Activated naive CD4-positive, alpha-beta T cell treated with anti-CD3 and anti-CD28 coated beads, Interleukin-2, amount 50 U/mL, for 16 hours (primary cell): ENCODE data around the gene SLC66A1.
"Not testable (repeated sequence)": the region's sequence is repeated elsewhere in the genome, so short reads cannot be mapped to it uniquely, and the experiment has no call there.

ENCODE experiments used
- DNase-seq: peaks from one replicate; pipeline ENCODE4 v3.0.0-alpha.2; 2020

Gene SLC66A1, protein sequence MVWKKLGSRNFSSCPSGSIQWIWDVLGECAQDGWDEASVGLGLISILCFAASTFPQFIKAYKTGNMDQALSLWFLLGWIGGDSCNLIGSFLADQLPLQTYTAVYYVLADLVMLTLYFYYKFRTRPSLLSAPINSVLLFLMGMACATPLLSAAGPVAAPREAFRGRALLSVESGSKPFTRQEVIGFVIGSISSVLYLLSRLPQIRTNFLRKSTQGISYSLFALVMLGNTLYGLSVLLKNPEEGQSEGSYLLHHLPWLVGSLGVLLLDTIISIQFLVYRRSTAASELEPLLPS

DNA sequence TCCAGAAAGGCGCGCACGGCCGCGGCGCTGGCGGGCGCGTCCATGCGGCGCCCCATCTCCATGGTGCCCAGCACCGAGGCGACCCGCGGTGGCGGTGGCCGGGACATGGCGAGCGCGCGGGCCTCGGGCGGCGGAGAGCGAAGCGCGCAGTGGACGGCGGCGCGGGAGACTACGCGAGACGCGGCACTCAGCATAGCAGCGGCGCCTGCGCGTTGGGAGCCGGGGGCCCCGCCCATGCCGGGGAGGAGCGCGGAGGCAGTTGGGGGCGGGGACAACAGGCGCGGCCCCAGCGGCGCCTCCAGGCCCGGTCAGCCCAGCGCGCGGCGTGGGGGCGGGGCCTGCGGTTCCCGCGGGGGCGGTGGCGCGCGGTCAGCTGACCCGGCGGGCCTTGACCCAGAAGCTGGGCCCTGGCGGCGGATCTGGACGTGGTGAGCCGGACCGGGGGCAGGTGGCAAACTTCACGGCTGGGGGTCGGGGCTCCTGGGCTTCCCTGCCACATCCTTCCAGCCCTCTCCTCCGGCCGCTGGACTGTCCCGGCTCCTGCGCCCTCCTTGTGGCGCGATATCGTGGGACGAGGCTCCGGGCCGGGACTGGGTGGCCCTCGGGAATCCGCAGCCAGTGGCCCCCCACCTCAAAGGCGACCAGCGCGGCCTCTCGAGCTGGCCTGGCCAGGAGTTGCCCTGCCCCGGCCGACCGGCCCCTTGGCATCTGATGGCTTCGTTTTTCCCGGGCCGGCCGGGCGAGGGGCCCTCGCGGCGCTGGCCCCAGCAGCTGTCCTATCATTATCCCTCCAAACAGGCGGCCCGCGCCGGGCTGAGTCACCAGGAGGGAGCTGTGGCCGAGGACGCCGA, at the start of gene SLC66A1, which contains the start of gene AKR7A2:
Gene SLC66A1, plus strand, starts transcription at position 396 of the 851 bp plus-strand sequence. CDS start 5,352 bp downstream, outside the sequence.
Gene AKR7A2, minus strand, starts transcription at position 214 of the 851 bp plus-strand sequence. Its CDS starts 20 bp downstream, at position 194.
- peak; percentile 89 for DNase-seq

DNA sequence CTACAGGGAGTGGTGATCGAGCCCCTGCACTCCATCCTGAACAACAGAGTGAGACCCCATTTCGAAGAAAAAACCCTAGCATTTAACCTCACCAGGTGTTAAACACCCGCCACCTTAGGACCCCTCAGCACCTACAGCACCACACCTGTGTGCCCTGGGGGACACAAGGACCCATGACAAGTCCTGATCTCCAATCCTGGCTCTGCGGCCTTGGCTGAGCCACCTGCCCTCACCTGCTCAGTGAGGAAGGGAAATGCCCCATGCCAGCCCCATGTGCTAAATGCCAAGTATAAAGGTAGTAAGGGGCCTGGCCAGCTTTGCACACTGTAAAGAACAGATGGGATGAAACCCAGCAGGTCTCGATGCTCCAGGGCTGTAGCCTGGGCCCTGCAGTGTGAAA, 49.4 kb upstream of the SLC66A1 start:
- DNase-seq = no peak

DNA sequence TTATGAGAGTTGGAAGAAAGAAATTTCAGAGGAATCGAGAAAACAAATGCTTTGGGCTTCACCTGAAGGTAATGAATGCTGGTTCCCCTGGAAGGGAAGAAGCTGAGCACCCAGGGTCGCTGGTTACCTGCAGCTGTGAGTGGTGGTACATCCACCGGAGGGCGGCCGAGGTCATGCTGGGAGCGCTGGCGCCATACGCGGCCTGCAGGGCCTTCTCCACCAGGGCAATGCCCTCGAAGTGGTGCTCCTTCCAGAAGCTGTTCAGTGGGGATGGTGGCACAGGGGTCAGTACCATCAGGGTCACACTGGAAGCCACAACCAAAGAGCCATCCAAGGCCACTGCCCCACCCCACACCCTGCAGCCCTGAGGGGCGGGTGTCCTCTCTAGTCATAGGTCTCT, 43.7 kb upstream of the SLC66A1 start:
- DNase-seq = no peak

DNA sequence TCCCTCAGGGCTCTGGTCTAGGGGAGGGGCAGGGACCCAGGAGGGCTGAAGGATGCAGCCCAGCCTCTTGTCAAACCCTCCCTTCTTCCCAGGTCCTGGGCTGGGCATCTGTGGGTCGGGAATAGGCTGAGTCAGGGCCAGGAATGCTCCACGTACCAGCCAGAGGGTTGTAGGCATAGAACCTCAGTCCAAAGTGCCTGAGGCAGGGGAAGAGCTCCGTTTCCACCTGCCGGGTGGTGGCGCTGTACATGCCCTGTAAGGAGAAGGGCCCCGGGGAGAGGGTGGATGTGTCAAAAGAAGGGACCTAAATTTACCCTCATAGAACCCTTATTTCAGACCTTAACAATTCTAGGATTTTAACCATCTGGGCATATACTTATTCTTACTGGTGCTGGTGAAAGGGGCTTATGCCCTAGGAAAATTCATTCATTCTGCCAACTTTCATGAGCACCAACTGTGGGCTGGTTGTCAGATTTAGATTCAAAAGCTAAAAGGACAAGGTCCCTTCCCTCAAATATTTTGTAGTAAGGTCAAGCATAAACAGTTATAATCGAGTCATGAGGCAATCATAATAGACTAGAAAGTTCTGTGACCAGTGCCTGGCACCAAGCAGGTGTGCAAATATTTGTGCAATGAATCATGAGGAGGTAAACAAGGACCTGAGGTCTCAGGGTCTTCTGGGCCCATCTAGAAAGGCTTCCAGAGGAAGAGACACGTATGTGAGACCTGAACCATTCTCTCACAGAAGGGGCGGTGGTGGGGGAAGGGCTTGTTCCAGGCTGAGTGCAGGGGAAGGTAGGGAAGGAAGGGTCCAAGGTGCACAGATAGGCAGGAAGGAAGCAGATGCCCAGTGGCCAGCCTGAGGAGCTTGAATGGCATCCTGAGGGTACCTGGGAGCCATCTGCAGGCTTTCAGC, 42.4 kb upstream of the SLC66A1 start:
- not testable (repeated sequence) for DNase-seq

DNA sequence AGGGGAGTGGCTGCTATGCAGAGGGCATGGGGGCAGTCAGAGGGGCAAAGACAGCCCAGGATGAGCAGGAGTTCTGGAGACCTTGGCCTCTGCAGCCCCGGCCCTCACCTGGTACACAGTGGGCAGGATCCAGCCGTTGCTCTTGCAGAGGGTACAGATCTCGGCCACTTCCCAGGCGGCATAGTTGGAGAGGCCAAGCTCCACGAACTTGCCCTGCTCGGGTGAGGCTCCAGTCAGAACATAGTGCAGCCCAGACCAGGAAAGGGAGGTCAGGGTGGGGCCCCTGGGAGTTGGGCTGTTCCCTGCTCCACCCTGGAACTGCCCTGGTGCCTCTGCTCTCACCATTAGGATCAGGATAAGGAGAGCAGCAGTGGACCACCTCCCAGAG, 41.8 kb upstream of the SLC66A1 start:
- DNase-seq = not testable (repeated sequence)

DNA sequence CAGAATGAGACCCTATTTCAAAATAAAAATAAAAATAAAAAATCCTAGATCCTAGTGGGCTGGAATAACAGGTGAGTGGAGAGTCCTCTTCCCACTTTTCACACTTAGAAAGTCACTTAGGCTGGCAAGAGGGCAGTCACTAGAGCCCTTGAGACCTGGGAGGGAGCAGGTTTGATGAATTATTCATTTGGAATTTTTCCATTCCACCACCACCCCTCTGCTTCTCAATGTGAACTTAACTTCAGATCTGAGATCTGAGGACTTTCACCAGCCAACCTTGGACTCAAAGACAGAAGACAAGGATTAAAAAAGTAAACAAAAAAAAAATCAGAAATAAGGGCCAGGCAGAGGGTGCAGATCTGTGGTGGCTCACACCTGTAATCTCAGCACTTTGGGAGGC, 40.1 kb upstream of the SLC66A1 start:
- DNase-seq = no peak

DNA sequence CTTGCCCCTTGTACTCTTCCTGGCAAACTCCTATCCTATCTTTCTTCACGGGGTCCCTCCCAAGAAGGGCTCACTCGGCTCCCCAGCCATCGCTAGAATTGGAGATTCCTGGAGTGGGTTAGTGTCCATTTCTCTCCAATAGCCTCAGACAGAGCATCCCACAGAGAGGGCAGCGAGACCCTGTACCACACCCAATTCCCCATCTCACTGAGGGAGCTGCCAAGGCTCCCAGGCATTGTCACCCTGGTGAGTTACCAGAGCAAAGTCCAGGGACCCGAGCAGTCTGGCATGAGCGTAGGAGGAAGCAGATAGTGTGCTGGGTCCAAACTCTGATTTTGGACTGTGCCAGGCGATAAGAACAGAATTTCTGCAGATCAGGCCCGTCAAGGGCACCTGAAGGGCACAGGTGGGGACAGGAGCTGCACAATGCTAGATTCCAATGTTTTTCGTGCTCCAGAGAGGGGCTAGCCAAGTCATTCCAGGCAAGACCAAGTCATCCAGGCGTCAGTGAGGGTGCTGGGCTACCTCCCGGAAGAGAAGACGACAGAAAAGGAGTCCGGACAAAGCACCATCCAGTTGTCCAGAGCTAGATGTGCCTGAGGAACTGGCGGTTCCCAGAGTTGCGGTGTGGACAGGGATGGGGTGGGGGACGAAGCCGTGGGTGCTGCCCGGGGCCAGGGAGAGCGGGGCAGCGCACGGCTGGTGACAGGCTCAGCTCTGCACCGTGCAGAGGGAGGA, 38.9 kb upstream of the SLC66A1 start:
- DNase-seq = no peak

DNA sequence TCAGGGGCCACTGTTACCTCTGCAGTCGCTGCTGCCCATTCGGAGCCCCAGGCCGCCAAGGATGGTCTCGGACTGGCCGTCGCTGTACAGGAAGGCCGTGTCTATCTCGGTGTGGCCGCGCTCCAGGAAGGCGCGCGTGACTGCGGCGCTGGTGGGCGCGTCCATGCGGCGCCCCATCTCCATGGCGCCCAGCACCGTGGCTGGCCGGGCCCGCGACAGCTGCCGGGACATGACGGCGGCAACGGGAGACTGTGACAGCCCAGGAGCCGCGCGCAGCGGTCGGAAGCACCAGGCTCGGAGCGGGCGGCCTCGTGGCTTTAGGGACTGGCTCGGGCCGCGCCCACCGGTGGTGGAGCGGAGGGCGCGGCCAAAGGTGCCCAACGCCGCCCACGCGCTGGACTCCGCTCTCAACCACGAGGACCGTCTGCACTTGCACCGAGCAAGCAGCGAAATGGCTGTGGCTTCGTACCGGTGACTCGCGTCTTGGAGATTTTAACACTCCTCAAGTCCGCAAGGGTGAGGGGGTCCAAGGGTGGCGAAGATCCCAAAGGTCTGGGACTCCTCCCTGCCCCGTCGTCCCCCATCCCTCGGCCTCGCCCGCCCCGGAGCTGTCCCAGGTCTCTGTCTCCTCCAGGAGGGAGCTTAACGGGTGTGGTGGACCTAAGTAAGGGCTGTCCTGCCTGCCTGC, 38.1 kb upstream of the SLC66A1 start:
- DNase-seq = not testable (repeated sequence)

DNA sequence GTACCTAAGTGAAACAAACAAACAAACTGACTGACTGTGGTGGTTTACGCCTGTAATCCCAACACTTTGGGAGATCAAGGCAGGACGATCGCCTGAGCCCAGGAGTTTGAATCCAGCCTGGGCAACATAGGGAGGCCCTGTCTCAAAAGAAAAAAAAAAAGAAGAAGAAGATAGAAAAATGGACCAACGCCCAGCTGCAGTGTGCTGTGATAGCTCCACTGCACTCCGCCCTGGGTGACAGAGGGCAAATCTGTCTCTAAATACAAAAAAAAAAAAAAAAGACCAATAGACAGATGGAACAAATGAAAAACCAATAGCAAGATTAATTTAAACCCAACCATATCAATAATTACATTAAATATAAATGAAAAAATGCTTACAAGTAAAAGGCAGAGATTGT, 37.5 kb upstream of the SLC66A1 start:
- DNase-seq = no peak

DNA sequence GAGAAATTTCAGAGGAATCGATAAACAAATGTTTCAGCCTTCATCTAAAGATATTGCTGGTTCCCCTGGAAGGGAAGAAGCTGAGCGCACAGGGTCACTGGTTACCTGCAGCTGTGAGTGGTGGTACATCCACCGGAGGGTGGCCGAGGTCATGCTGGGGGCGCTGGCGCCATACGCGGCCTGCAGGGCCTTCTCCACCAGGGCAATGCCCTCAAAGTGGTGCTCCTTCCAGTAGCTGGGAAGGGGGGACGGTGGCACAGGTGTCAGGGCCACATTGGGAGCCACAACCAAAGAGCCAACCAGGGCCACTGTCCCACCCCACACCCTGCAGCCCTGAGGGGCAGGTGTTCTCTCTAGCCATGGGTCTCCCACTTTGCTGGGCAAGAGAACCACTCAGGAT, 28.2 kb upstream of the SLC66A1 start:
- DNase-seq = no peak

DNA sequence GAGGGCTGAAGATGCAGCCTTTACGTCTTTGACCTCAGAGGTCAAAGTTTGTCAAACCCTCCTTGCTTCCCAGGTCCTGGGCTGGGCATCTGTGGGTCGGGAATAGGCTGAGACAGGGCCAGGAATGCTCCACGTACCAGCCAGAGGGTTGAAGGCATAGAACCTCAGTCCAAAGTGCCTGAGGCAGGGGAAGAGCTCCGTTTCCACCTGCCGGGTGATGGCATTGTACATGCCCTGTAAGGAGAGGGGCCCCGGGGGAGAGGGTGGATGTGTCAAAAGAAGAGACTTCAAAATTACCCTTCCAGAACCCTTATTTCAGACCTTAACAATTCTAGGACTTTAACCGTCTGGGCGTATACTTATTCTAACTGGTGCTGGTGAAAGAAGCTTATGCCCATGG, 27.2 kb upstream of the SLC66A1 start:
- no peak for DNase-seq

DNA sequence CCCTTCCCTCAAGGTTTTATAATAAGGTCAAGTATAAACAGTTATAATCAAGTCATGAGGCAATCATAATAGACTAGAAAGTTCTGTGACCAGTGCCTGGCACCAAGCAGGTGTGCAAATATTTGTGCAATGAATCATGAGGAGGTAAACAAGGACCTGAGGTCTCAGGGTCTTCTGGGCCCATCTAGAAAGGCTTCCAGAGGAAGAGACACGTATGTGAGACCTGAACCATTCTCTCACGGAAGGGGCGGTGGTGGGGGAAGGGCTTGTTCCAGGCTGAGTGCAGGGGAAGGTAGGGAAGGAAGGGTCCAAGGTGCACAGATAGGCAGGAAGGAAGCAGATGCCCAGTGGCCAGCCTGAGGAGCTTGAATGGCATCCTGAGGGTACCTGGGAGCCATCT, 26.8 kb upstream of the SLC66A1 start:
- DNase-seq = not testable (repeated sequence)

DNA sequence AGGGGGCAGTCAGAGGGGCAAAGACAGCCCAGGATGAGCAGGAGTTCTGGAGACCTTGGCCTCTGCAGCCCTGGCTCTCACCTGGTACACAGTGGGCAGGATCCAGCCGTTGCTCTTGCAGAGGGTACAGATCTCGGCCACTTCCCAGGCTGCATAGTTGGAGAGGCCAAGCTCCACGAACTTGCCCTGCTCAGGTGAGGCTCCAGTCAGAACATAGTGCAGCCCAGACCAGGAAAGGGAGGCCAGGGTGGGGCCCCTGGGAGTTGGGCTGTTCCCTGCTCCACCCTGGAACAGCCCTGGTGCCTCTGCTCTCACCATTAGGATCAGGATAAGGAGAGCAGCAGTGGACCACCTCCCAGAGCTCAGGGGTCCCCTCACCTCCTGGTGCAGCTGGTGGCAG, 26.3 kb upstream of the SLC66A1 start:
- DNase-seq = not testable (repeated sequence)

DNA sequence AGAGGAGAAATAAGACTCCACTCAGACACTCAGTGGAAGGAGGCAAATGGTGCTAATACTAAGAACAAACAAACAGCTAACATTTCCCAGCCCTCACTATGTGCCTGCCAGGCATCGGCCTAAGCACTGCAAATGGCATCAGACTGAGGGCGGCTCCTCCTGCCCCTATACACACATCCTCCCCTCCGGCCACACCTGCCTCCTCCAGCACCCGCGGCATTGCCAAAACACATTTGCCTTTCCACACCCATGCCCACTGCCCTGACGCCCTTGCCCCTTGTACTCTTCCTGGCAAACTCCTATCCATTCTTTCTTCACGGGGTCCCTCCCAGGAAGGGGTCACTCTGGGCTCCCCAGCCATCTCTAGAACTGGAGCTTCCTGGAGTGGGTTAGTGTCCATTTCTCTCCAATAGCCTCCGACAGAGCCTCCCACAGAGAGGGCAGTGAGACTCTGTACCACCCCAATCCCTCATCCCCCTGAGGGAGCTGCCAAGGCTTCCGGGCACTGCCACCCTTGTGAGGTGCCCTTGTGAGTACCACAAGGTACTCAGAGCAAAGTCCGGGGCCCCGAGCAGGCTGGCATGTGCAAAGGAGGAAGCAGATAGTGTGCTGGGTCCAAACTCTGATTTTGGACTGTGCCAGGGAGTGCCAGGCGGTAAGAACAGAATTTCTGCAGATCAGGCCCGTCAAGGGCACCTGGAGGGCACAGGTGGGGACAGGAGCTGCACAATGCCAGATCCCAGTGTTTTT, 24.5 kb upstream of the SLC66A1 start:
- DNase-seq = no peak

DNA sequence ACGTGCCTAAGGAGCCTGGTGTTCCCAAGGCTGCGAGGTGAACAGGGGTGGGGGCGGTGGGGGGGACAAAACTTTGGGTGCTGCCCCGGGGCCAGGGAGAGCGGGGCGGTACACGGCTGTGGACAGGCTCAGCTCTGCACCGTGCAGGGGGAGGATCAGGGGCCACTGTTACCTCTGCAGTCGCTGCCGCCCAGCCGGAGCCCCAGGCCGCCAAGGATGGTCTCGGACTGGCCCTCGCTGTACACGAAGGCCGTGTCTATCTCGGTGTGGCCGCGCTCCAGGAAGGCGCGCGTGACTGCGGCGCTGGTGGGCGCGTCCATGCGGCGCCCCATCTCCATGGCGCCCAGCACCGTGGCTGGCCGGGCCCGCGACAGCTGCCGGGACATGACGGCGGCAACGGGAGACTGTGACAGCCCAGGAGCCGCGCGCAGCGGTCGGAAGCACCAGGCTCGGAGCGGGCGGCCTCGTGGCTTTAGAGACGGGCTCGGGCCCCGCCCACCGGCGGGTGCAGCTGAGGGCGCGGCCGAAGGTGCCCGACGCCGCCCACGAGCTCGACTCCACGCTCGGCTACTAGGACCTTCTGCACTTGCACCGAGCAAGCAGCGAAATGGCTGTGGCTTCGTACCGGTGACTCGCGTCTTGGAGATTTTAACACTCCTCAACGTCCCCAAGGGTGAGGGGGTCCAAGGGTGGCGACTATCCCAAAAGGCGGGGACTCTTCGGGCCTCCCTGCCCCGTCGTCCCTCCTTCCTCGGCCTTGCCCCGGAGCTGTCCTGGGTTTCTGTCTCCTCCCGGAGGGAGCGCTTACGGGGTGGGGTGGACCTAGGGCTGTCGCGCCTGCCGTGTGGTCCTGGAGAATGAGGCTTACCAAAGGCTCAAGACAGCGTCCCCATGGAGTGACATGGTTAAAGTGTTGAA, 23.5 kb upstream of the SLC66A1 start, which contains the start of gene AKR7A3:
Gene AKR7A3, minus strand, starts transcription at position 447 of the 918 bp plus-strand sequence. Its CDS starts 61 bp downstream, at position 386.
- DNase-seq = peak; percentile 69

DNA sequence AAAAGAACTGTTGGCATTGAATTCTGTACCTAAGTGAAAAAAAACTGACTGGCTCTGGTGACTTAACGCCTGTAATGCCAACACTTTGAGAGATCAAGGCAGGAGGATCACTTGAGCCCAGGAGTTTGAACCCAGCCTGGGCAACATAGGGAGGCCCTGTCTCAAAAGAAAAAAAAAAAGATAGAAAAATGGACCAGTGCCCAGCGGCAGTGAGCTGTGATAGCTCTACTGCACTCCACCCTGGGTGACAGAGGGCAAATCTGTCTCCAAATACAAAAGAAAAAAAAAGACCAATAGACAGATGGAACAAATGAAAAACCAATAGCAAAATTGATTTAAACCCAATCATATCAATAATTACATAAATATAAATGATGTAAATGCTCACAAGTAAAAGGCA, 22.9 kb upstream of the SLC66A1 start:
- DNase-seq = no peak

DNA sequence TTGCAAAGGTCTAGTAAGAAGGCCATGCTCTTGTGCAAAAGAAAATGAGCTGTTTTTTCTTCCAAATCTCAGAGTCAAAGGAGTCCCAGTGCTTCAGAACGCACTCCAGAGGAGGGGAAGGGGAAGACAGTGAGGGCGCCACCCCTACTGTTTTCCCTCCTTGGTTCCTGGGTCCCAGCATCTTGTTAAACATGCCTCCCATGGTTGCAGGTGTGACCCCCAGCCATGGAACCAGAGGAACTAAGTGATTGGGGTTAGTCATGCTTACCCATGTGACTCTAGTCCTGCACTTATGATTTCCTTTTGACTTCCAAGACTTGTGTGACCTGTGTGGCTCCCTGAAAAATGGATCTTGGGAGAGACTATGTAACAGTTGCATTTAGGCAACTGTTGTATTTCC, 17.5 kb upstream of the SLC66A1 start:
- DNase-seq = no peak

DNA sequence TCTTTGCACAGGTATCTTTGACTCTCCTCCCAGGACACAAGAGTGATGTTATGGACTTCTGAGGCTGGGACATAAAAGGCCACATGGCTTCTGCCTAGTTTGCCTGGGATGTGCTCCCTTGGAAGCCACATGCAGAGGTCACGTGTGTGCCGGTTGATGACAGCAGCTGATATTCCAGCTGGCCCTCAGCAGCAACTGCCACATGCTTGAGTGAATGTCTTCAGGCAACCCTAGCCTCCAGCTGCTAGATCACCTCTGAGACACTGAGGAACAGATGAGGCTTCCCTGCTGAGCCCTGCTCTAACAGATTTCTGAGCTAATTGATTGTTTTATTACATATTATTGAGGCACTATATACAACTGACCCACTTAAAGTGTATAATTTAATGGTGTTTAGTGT, 11.9 kb upstream of the SLC66A1 start:
- DNase-seq = no peak

DNA sequence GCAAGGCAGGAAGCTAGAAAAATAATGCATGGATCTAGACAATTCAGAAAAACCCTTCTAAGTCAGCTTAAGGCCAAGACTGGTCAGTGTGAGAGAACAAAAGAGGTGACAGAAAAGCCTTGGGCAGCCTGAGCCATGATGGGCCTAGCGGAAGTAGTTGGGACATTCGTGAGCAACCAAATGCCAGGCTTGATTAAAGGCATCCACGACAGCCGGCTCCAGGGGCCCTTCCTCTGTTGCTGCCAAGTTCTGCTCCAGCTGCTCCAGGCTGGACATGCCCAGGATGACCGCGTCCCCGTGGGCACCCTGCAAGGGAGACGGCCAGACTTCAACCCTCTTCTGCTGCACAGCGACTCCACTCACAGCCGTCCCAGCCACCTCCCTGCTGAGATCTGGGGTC, 8.0 kb upstream of the SLC66A1 start:
- DNase-seq = not testable (repeated sequence)

DNA sequence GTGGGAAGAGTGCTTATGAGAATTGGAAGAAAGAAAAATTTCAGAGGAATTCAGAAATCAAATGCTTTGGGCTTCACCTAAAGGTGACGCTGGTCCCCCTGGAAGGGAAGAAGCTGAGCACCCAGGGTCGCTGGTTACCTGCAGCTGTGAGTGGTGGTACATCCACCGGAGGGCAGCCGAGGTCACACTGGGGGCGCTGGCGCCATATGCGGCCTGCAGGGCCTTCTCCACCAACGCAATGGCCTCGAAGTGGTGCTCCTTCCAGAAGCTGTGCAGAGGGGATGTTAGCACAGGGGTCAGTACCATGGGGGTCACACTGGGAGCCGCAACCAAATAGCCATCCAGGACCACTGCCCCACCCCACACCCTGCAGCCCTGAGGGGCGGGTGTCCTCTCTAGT, 6.2 kb upstream of the SLC66A1 start:
- DNase-seq = no peak
